Myocyte (in vitro differentiated cells): Measurements from ENCODE around the gene OXCT1. TPM values are rescaled to one million over a fixed set of nuclear protein-coding genes. Genes with fewer than 3 reads are reported as not detected.
"Not testable (repeated sequence)": the region's sequence is repeated elsewhere in the genome, so short reads cannot be mapped to it uniquely, and the experiment has no call there.

Experiments used
- DNase-seq: peaks from one replicate; pipeline ENCODE4 v3.0.0-alpha.2; 2012; ENCODE audit warnings: low read depth
- total RNA-seq: library from RNA; depleted of rRNA; stranded (reverse); fragments of >200 nt; gene quantifications from 2 replicates; pipeline ENCODE4 v1.2.3, GENCODE V29; 2014

The OXCT1 gene
- total RNA-seq, 1 donor from 2014 or later = 29.0 TPM

DNA sequence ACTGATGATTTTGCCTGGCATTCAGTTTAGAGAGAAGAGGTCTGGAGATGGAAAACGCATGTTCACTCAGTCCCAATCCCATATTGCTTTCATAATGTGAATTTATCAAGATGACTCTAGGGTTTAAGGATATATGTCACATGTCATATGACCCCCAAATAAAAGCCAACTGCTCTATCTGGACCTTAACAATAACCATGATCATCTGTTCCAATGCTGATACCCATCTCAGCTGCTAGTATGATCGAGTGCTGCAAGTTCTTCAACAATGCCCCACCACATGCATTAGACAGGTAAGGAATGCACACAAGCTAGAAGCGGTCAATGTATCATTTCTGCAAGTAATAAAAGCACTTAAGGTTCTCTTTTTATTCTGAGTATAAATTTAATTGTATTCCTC is 91.8 kb downstream of the OXCT1 start:
- DNase-seq = no peak

DNA sequence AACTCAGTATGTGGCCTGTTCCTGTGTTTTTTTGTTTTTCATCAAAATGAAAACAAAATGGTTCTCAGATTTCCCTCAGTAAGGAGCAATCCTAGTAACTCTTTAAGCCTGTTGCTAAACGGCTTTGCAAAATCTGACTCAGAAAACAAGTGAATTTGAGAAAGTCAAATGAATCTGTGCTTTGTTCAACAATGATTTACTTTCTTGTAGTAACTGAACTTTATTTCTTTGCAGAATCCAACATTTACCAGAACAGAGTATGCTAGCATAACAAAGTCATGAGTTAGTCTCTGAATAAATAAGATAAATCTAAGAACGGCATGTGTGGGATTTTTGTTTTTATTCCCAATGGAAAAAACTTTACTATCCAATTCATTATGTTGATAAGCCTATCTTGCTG is 93.8 kb downstream of the OXCT1 start:
- DNase-seq = no peak

DNA sequence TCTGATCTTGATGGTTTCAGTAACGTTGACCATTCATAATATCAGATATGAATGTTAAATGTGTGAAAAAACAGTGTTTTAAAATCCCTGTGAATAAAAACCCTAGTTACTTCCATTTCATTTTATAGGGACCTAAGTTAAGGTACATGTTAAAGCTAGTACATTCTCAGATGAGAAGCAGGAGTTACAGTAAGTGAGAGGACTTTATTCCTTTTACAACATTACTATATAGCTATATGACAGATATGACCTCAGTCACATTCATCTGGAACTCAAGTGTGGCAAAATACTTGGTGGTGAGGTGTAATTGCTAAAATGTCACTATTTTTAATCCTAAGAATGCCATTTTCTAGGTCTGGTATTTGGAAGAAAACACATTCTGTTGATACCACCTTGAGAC is 96.4 kb downstream of the OXCT1 start:
- DNase-seq = no peak

DNA sequence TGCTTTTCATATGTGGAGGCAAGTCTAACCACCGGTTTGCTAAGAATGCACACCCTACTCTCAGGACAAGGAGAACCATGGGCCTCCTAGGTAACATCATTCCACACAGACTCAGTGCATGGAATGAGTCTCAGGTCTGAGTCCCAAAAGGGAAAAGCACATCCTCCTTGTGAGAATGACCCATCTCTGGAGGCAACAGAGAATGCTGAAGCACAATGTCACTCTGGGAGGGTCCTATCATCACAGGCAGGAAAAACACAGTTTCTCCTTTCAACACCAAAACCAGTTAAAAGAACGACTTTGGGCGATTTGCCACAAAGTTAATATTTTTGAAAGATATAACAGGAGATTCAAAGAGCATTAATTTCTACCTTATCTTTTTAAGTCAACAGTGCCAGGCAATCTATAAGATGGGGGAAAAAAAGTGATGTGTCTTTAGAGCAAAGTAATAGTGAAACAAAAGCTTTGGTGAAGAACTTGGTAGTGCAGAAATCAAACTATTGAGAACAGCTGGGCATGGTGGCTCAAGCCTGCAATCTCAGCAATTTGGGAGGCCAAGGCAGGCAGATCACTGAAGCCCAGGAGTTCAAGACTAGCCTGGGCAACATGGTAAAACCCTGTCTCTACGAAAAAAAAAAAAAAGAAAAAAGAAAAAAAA is 97.3 kb downstream of the OXCT1 start:
- peak; percentile 41 for DNase-seq

DNA sequence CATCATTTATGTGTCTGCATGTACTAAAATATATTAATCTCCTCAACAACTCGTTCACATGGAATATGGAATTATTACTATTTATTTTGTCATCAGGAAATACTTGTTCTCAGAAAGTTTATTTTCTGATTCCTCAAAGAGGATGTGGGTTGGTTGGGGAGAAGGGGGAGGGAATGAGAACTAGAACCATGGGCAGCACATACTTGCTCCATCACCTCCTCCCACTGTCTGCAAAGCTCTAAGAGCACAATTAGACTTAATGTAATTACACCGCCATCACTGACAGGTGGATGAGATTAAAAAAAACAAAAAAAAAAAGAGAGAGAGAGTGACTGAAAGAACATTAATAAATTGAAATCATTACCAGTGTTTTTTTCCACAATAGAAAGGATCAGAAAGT is 98.2 kb downstream of the OXCT1 start:
- no peak for DNase-seq

DNA sequence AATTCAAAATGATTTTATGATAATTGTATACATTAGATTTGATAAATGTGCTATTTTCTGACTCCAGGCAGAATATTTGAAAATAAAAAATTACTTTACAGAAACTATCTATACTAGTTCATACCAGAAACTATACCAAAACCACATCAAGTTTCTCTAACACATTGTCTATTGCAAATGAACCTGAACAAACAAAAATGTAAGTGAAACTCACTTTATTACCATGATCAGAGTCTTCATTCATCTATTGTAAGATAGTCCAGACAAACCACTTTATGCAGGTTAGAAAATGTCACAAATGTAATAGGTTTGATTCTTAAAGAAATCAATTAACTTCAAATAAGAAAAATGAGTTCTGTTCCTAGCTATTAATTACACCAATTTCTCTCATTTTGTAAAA is 99.4 kb downstream of the OXCT1 start:
- no peak for DNase-seq

DNA sequence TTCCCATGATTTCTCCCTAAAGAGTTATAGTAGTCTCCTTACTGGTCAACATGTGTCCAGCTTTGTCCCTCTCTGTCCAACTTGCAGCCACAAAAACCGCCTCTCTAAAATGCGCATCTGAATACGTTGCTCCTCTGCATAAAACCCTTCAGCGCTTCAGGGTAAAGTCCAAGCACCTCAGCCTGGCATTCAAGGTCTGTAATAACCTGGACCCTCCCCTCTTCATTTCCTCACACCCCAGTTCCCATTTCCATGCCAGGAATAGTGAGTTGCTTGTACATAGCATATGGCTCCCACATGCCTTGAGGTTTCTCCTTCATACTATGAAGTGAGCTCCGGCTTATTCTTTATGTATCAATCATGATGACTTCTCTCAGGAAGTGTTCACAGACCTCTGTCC is 101.5 kb downstream of the OXCT1 start:
- no peak for DNase-seq

DNA sequence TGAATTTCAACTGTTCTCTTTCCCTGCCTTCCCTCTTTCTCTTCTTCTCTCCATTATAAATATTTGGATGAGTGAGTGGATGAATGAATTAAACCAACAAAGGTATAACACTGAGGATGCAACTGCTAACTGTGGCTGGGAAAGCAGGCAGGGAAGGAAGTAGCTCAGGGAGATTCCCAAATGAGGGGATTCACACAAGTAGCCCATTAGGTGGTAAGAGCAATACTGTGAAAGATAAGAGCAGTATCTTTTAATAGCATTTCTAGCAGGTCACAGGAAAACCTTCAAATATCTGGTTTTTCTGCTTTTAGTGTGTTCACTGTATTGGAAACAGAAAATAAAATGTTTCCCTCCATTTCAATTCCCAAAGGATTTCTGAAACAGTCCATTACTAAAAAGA is 105.6 kb downstream of the OXCT1 start:
- no peak for DNase-seq

DNA sequence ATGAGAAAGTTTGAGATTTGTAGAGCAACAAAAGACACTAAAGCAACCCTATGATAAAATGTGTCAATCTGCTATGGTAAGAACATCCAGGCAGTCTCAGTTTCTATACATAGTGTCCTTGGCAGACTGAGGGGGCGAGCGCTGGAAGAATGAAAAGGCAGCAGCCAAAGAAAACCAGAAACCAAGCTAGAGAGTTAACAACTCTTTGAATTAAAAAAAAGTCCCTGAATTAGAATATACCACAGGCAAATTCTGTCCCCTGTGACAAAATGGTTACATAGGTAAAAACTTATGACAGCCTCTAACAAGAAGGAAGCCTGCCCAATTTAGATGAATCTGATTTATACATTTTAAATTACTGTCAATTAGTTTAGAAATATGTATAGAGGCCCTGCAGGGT is 106.7 kb downstream of the OXCT1 start:
- no peak for DNase-seq

DNA sequence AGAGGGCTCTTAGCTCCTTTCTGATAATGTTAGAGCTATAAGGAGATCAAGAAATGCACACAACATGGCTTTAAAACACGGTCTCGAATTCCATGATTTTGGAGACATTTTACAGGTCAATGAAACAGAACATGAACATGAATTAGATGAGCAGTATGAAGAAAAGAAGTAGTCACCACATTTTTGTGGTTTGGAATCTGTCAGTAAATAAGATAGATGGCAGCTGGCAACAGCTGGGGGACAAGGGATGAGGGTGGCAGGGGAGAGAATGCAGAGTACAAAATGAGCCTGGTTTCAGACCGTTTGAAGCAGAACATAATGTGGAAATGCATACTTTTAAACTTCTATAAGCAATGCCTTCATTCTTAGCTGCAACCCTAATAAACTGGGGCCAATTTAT is 107.1 kb downstream of the OXCT1 start:
- peak; percentile 82 for DNase-seq

DNA sequence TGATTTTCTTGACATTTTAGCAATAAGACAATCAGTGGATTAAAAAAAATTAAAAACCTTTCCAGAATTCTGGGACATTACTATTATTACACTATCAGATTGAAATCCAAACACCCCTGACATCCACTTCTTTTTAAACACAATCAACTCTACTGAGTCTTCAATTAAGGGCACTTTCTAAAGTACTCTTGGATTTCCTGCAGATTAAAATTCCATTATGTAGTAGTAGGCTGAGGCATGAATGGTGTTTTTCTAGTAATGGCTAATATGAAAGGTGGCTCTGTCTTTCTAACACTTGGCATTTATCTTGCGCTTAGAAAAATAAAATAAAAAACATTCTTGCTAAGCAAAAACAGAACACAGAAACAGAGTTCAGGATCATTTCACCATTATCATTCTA is 107.8 kb downstream of the OXCT1 start:
- DNase-seq = no peak

DNA sequence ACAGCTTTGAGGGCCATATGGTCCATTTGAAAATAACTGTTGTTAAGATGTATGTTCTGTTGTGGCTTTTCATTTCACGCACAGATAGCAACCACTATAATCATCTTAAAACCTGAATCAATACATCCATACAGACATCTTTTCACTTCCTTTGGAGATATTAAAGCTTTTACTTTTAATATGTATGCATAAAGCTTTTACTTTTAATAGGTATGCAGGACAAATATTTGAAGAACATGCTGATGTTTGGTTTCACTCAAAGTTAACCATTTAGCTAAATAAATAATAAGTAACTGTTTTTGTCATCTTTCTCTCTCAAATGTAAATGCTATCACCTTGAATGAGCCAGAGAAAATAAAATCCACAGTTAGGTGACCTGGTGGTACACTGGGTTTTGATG is 108.6 kb downstream of the OXCT1 start:
- DNase-seq = no peak

DNA sequence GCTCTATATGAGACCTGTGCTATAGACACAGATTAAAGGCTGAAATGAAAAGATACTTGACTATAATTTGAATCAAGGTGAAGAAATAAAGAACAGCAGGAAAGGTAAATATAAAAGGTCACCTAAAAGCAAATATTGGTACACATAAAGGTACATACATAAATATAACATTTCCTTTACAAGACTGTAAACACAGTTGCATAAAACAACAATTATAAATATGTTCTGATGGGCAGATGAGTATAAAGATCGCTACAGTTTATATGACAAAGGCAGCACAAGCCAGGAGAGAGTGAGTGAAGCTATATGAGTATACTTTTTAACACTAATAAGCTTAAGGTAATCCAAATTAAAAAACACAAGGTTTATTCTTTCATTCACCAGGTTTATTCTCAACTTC is 114.5 kb downstream of the OXCT1 start:
- DNase-seq = no peak

DNA sequence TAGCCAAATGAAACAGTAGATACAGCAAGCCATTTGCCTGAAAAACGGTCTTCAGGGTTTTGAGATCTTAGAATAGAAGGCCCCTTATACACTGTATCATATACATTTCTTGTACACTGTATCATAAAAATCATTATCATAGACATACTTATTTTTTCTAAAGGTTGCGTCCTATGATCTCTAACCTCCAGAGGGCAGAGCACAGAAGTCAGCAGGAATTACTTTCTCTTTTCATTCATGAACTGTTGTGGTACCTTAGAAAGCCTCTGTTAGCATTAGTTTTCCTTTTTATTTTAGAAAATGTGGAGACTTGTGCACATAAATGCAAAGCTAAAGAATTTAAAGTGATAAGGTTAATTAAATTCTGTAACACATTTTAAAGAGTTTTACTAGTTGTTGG is 115.4 kb downstream of the OXCT1 start:
- DNase-seq = peak; percentile 43

DNA sequence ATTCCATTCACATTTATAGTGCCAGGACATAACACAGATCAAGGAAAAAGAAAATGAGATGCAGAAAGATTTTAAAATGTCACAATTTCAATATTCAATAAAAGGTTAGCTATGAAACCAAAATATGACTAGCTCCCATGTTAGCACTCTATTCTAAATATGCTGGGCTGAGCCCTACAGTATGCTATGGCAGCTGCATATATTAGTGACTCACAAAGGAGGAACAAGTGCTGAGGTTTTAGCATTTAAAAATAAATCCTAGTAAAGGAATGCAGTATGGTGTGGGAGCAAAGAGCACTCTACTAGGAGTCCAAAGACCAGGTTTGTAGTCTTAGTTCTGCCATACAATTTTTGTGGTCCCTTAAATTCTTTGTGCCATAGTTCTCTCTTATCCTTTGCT is 118.4 kb downstream of the OXCT1 start:
- DNase-seq = peak; percentile 56

DNA sequence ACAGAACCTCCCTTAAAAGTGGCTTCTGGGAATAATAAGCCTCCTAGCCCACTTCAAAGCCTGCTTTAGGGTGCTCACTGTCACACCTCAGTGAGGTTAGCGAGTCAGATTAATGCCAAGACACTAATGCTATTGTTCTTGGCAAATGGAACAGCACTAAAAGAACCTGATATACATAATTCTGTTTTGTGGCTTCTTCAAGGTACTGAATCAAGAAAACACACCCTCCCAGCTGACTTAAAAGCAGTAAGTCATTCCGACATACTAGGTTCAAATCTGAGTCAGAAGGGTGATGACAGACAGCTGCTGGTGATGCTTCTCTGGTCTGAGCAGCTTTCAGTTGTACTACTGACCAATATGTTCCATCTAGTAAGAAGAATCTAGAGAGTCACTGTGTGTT is 121.6 kb downstream of the OXCT1 start:
- peak; percentile 68 for DNase-seq

DNA sequence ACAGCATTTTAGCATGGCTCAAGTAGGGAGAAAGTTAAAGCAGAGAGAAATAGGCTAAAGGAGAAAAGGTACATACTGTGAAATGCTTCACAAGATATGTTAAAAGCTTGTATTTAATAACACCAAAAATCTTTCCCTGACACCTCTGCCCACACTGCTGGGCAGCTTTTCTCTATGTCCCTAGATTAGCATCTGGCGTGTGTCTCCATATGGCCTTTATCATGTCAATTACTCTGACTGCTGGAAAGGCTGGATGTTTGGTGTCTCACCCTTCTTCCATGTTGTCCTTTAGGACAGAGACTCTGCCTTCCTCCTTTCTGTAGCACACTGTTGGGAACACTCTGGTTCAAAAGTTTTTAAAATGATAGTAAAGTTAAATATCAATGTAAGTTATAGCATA is 122.5 kb downstream of the OXCT1 start:
- no peak for DNase-seq

DNA sequence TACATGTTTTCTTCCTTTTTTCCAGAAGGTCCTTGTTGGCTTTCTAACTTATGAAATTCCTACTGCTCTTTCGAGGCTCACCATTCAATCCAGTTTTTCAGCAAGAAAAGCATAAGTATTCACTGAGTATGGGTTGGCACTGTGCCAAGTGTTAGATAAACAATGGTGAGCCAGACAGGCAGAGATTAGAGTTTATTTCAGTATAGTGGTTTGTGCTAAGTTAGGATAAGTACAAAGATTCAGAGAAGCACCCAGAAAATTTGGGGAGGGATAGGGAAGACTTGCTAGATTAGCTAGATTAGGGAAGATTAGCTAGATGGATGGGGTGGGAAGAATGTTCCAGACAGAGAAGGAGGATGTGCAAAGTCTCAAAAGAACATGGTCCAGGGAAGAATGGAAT is 122.9 kb downstream of the OXCT1 start:
- peak; percentile 27 for DNase-seq

DNA sequence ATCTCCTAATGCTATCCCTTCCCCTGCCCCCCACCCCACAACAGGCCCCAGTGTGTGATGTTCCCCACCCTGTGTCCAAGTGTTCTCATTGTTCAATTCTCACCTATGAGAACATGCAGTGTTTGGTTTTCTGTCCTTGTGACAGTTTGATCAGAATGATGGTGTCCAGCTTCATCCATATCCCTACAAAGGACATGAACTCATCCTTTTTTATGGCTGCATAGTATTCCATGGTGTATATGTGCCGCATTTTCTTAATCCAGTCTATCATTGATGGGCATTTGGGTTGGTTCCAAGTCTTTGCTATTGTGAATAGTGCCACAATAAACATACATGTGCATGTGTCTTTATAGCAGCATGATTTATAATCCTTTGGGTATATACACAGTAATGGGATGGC is 127.6 kb downstream of the OXCT1 start:
- not testable (repeated sequence) for DNase-seq

DNA sequence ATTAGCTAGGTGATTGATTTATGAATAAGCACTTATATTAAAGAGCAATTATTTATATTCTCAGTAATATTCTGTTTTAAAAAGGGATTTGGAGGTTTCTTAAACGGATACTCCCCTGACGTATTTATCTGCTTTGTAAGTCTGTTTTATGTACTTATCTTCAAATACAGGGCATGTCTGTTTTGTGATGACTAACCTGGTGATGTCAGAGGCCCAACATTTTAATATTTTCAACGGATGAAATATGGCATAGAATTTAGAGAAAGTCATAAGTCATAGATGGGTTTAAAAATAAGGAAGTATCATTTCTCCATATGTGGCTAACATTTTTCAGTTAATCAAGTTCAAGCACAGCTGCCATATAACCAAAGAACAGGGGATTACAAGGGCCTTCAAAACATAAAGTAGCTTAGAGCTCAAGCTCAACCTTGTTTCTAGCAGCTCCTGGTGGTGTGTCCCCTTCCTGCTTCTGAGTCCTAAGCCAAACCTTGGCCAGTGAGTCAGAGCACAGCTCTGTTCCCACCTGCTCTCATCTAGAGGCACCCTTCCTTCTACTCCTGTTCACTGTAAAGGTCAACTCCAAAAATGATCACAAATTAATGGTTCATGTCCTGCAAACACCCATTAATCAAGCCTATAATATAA is 131.4 kb downstream of the OXCT1 start:
- no peak for DNase-seq

DNA sequence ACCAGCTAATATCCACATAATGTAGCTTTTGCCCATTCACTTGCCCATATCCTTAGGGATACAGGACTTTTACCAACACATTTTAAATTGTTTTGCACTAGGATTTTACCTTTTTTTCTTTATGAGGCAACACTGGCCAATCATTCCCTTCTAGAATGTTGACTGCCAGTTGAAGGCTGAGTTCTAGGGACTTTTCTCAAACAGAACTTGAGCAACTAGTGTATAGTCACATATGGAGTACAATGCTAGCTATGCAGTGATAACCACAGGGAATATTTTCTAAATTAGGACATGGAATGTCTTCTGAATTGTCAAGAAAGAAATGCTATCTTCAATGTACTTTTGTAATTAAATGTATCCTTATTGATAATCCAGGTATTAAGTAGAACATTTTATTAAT is 133.6 kb downstream of the OXCT1 start:
- no peak for DNase-seq

DNA sequence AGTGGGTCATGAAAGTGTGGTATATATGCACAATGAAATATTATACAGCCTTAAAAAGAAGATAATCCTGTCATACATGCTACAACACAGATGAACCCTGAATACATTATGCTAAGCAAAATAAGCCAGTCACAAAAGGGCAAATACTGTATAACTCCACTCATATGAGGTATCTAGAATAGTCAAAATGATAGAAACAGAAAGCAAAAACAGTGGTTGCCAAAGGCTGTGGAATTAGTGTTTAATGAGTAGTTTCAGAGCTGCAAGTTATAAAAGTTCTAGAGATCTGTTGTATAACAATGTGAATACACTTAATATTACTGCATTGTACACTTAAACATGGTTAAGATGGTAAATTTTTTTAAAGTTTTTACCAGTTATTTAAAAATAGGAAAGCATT is 135.0 kb downstream of the OXCT1 start:
- DNase-seq = no peak

DNA sequence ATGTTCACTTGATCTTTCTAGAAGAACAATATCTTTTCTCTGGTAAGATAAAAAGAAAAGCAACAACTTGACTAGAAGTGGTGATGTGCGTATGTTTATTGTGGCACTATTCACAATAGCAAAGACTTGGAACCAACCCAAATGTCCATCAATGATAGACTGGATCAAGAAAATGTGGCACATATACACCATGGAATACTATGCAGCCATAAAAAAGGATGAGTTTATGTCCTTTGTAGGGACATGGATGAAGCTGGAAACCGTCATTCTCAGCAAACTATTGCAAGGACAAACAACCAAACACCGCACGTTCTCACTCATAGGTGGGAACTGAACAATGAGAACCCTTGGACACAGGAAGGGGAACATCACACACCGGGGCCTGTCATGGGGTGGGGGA is 140.8 kb downstream of the OXCT1 start:
- DNase-seq = not testable (repeated sequence)
